Measurements from ENCODE around the gene RAMP1. TPM values are rescaled to one million over a fixed set of nuclear protein-coding genes. Genes with fewer than 3 reads are reported as not detected.

RAMP1 gene
- total and polyA plus RNA-seq, 2 of the 4 experiments (the other 2 are of a cell fraction) = 15.8 to 77.1 TPM

GRCh38 chr2:237830522-237830921, 28.9 kb upstream of the RAMP1 start:
- H2AK9ac ChIP-seq (replicated peaks; ENCODE audit: low read depth, low read length, poor library complexity) = no peak overlapping the region
- no peak overlapping the region for H2BK5ac ChIP-seq (ENCODE audit: low read depth, low read length, poor library complexity, severe bottlenecking)
- no peak overlapping the region for H3K18ac ChIP-seq (ENCODE audit: low read depth, low read length)
- no peak overlapping the region for H3K4me2 ChIP-seq (ENCODE audit: low read depth, low read length)
- H3K79me1 ChIP-seq (ENCODE audit: low read depth in 1 of 2, low read length in 2 of 2) = no peaks in the 10 kb centered on the region
- H4K8ac ChIP-seq (ENCODE audit: low read depth in 2 of 2, low read length in 2 of 2) = no peak overlapping the region
- dilution Hi-C loops (cut with HindIII; ENCODE audit: low sequenced_read_pairs, unreplicated experiment) (no loop called here), in situ Hi-C loops (cut with MboI; ENCODE audit: low sequenced_read_pairs) (no loop called here), intact Hi-C loops (cut with micrococcal nuclease) (no loop called here)
- no peak overlapping the region for H3K27ac ChIP-seq (ENCODE audit: insufficient read depth, low read length)
- H3K4ac ChIP-seq (ENCODE audit: low read depth, low read length) = no peak overlapping the region
- H3K14ac ChIP-seq (replicated peaks; ENCODE audit: low read depth, low read length) = no peak overlapping the region
- CTCF ChIA-PET = no interaction called here
- H3K9ac ChIP-seq (ENCODE audit: low read depth, low read length) = no peak overlapping the region
- no peak overlapping the region for H3K4me3 ChIP-seq (ENCODE audit: insufficient read depth, low read depth, low read length)
- DNase-seq (no peak), ATAC-seq (ENCODE audit: low read depth) (no peak)
- H3K27me3 ChIP-seq (ENCODE audit: control insufficient read depth, insufficient read depth, low read length) = no peaks in the 10 kb centered on the region
- TF ChIP-seq FOS (IDR thresholded peaks at IDR 0.05; ENCODE audit: low read depth, low read length) (no peak), SMC3 (IDR thresholded peaks at IDR 0.05; ENCODE audit: low read depth, low read length) (no peak), MAFK (IDR thresholded peaks at IDR 0.05; ENCODE audit: low read depth, low read length) (no peak), ELK1 (IDR thresholded peaks at IDR 0.05; ENCODE audit: borderline replicate concordance, low read depth, low read length) (no peak), RFX5 (IDR thresholded peaks at IDR 0.05; ENCODE audit: low read depth, low read length) (no peak), USF2 (IDR thresholded peaks at IDR 0.05; ENCODE audit: low read depth, low read length) (no peak), NFE2L2 (IDR thresholded peaks at IDR 0.05; ENCODE audit: low read depth, low read length) (no peak), MXI1 (IDR thresholded peaks at IDR 0.05; ENCODE audit: borderline replicate concordance, low read depth, low read length) (no peak), CEBPB (IDR thresholded peaks at IDR 0.05; ENCODE audit: low read depth, low read length) (no peak), CHD1 (IDR thresholded peaks at IDR 0.05; ENCODE audit: low read depth, low read length) (no peak)
- no peak overlapping the region for H3K23ac ChIP-seq (ENCODE audit: low read depth, low read length)
- H4K5ac ChIP-seq (ENCODE audit: low read depth, low read length) = no peak overlapping the region
- WGBS, 2 experiments (ENCODE audit: extremely low coverage in 2 of 2, insufficient read length in 1 of 2) = no CpG with 5 or more reads among the region's 2 CpGs
- no peak overlapping the region for H2AFZ ChIP-seq (replicated peaks; ENCODE audit: low read length, poor library complexity)
- no peaks in the 10 kb centered on the region for H3K9me1 ChIP-seq (ENCODE audit: insufficient read depth, low read length)
- POLR2A ChIA-PET (ENCODE audit: unreplicated experiment) = interaction anchor here (0.7 kb wide), 1 partner anchor 443 kb away, joined by 5 read pairs; no protein-coding TSS in a partner anchor
- no peak overlapping the region for H4K91ac ChIP-seq (ENCODE audit: insufficient read depth, low read depth, low read length)
- H2AK5ac ChIP-seq (ENCODE audit: low read depth, low read length) = no peak overlapping the region
- H4K20me1 ChIP-seq (ENCODE audit: insufficient read depth, low read length) = no peaks in the 10 kb centered on the region
- no peak overlapping the region for H2BK15ac ChIP-seq (ENCODE audit: low read depth, low read length)
- no peaks in the 10 kb centered on the region for H3K36me3 ChIP-seq (ENCODE audit: control insufficient read depth, insufficient read depth, low read length)
- no peak overlapping the region for H2BK120ac ChIP-seq (ENCODE audit: low read depth, low read length)
- H2BK20ac ChIP-seq (ENCODE audit: low read depth, low read length) = no peak overlapping the region
- H3K9me3 ChIP-seq (ENCODE audit: control insufficient read depth, insufficient read depth, low read length) = no peaks in the 10 kb centered on the region
- H3K56ac ChIP-seq (ENCODE audit: extremely low read depth, insufficient read depth, low read length) = no peak overlapping the region
- H3K4me1 ChIP-seq (ENCODE audit: control insufficient read depth, insufficient read depth, low read length) = peaks cover 3% of the 10 kb centered on the region
- no TSS peak for BruUV-seq (replicated peaks)
